ENCODE data around the gene FTSJ3.
"Not testable (repeated sequence)": the region's sequence is repeated elsewhere in the genome, so short reads cannot be mapped to it uniquely, and the experiment has no call there.

FTSJ3 gene, protein sequence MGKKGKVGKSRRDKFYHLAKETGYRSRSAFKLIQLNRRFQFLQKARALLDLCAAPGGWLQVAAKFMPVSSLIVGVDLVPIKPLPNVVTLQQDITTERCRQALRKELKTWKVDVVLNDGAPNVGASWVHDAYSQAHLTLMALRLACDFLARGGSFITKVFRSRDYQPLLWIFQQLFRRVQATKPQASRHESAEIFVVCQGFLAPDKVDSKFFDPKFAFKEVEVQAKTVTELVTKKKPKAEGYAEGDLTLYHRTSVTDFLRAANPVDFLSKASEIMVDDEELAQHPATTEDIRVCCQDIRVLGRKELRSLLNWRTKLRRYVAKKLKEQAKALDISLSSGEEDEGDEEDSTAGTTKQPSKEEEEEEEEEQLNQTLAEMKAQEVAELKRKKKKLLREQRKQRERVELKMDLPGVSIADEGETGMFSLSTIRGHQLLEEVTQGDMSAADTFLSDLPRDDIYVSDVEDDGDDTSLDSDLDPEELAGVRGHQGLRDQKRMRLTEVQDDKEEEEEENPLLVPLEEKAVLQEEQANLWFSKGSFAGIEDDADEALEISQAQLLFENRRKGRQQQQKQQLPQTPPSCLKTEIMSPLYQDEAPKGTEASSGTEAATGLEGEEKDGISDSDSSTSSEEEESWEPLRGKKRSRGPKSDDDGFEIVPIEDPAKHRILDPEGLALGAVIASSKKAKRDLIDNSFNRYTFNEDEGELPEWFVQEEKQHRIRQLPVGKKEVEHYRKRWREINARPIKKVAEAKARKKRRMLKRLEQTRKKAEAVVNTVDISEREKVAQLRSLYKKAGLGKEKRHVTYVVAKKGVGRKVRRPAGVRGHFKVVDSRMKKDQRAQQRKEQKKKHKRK

DNA sequence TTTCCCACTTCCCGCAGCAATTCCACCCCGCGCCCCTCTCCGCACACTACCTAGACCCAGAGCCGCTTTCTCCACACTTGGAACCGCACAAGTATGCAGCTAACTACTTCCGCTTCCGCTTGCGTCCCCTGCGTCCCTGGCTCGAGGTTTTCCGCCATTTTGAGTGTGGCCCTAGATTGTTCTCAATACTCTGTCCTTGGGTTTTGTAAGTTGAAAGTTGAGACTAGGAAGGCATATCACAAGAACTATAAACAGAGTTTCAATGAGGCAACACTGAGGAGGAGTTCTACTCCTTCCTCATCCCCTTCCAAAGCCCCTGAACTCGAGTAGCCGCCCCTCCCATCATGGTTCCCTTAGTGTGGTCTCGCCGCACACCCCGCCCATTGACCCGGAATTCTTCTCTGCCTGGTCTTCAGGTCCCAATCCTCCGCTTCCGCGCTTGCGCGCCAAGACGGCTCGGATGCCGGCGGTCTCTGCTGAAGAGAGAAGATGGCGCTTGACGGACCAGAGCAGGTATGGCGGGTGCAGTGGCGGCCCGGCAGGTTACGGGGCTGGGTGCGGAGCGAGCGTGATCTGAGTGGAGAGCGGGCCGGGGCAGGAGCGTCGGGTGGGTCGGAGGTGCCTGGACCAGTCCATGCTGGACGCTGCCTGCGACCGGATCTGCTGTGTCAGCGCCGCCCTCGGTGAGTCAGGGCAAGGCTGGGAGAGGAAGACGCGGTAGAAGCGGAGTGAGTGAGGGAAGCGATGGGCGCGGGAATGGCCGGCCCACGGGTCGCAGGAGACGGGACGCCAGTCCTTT, at the start of gene FTSJ3, which contains the start of gene PSMC5:
Gene FTSJ3 (minus strand): TSS at position 662 of the 799 bp plus-strand sequence. CDS start 761 bp downstream, outside the sequence.
Gene PSMC5 (plus strand): TSS at position 430 of the 799 bp plus-strand sequence. CDS start 60 bp downstream, at position 490.
- peak; percentile 92 for DNase-seq

DNA sequence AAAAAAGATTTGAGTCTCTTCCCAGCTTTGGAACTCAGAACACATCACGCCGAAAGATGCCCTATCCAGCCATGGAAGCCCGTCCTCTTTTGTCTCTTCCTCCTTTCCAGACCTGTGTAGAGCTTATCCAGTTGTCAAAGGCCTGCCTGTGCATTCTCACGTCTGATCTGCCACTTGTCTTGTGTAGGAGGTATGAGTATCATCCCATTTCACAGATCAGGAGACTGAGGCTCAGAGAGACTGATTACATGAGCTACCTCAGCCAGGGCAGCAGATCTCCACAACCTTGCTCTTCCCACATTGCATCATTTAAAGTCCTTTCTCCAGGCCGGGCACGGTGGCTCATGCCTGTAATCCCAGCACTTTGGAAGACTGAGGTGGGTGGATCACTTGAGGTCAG, 47.2 kb upstream of the FTSJ3 start:
- not testable (repeated sequence) for DNase-seq

DNA sequence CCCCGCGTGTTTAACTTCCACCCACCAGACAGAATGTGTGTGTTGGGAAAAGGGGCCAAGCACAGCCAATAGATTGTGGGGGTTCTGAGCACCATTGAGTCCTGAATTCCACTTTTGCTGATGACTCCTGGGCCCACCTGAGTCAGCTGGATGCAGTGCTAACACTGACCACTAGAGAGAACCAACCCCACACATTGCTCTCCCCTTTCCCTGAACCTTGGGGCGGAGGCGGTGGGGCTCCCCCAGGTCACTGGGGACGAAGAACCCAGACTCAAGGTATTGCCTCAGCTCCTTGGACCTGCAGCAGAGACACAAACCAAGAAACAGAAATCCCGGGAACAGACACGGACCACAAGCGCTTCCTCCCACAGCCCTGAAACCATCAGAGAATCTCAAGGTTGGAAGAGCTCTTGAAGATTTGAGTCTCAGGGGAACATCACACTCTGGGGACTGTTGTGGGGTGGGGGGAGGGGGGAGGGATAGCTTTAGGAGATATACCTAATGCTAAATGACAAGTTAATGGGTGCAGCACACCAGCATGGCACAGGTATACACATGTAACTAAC, 46.7 kb upstream of the FTSJ3 start:
- not testable (repeated sequence) for DNase-seq

DNA sequence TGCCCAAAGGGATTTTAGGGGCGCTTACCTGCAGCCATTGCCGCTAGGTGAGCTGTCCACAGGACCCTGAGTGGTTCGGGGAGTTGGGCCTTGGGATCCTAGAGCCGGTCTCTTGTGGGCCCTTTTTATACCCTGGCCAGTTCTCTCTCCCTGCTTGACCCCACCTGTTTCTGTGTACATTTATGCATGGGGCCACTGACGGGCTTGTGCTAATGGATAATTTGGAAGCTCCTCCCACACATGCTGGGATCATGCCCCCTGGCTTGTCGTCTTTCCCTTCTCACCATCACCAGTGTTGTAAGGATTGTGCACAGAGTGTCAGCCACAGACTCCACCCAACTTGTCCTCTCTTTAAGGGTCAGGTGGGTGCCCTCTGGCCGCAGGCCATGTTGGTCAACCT, 46.1 kb upstream of the FTSJ3 start, which contains the start of gene CSH2:
Gene CSH2 (minus strand): TSS at position 101 of the 400 bp plus-strand sequence. CDS start 63 bp downstream, at position 38.
- DNase-seq = not testable (repeated sequence)

DNA sequence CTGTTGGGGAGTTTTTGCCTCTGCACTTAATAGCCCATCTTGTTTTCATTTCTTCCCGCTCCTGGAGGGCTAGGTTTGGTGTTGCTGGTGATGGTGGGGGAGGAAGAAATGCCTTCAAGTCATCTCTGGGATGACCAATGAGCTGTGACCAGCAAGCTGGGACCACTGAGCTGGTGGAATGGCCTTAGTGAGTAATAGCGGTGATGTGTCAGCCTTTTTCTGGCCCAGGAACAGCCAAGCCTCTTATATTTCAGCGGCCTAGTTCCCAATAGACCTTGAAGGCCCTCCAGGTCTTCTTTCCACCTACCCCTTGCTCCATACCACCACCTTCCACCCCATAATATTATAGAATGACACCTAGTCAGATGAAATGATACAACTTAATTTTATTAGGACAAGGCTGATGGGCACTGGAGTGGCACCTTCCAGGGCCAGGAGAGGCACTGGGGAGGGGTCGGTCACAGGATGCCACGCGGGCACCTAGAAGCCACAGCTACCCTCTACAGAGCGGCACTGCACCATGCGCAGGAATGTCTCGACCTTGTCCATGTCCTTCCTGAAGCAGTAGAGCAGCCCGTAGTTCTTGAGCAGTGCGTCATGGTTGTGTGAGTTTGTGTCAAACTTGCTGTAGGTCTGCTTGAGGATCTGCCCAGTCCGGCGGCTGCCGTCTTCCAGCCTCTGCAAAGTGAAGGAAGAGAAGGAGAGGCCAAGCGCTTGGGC, 44.3 kb upstream of the FTSJ3 start:
- not testable (repeated sequence) for DNase-seq

DNA sequence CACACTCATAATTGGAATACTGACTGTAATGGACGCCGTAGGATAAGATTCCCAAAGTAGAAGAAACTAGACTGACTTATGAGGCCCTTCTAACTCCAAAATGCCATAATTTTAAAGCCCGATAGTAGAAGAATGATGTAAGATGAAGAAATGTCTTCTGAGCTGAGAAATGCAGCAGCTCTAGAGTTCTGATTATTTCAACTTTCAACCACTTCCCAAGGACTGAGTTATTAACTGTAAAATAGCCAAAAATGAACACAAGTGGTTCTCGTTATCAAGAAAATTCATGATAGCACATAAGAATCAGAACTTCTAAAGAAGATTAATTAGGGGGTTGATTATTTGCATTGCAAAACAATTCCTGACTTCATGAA, 42.8 kb upstream of the FTSJ3 start:
- DNase-seq = not testable (repeated sequence)

DNA sequence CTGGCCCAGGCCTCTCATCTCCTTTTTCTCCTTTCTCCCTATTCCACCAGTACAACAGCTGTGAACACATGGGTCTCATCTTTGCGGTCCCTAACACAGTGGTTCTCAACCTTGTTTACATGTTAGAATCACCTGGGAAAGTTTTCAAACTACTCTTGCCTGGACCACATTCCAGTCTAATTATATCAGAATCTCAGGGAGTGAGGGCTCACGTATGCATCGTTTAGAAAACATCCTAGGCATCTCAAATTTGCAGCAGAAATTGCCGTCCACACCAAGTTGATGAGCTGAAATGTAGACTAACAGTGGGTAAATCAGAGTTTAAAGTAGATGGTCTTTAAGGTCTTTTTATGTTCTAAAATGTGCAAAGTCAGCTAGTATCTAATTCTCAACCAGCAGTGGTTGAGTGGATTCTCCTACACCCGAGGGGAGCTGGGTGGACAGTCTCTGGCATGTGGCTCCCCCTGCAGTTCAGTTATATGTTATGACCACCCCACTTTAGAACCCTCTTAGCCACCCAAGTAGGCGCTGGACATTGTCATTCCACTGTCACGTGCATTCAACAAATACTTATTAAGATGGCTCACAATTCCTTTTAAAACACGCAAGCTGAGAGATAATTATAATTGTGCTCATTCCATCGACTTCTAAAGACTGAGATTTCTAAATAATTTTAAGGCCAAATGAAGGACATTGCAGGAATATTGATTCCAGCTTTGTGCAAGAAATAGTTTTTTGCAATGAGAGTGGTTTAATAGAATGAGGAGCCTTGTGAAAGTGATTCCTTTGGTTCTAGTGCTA, 42.2 kb upstream of the FTSJ3 start:
- not testable (repeated sequence) for DNase-seq

DNA sequence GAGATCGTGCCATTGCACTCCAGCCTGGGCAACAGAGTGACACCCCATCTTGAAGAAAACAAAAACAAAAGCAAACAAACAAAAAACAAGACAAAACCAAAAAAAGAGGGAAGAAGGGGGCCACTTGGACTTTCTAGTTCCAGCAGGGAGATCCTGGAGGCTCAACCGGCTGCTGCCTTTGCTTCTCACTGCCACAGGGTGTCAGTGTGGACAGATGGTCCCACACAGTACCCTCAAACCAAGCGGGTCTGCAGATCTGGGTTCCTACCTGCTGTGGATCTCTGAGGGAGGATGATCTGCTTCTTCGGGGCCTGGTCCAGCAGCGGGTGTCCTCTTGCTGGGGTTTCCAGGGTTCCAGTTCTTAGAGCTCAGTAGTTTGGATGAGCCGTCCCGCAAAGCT, 39.2 kb upstream of the FTSJ3 start:
- DNase-seq = not testable (repeated sequence)

DNA sequence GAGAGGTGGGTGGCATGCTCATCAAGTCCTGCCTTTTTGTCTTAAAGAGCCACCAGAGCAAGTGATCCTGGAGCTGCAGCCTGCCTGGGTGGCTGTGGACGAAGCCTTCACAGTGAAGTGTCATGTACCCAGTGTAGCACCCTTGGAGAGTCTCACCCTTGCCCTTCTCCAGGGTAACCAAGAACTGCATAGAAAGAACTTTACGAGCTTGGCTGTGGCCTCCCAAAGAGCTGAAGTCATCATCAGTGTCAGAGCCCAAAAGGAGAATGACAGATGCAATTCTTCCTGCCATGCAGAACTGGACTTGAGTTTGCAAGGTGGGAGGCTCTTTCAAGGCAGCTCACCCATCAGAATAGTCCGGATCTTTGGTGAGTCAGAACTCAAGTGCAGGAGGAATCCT, 31.8 kb upstream of the FTSJ3 start:
- no peak for DNase-seq

DNA sequence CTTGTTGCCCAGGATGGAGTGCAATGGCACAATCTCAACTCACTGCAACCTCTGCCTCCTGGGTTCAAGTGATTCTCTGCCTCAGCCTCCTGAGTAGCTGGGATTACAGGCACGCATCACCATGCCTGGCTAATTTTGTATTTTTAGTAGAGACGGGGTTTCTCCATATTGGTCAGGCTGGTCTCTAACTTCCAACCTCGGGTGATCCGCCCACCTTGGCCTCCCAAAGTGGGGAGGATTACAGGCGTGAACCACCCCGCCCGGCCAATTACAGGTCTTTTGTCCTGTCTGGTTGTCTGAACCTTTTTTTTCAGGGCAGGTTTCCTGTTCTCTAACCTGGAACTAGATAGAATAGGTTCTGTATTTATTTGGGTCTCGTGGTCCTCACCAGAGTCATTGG, 29.0 kb upstream of the FTSJ3 start:
- DNase-seq = not testable (repeated sequence)

DNA sequence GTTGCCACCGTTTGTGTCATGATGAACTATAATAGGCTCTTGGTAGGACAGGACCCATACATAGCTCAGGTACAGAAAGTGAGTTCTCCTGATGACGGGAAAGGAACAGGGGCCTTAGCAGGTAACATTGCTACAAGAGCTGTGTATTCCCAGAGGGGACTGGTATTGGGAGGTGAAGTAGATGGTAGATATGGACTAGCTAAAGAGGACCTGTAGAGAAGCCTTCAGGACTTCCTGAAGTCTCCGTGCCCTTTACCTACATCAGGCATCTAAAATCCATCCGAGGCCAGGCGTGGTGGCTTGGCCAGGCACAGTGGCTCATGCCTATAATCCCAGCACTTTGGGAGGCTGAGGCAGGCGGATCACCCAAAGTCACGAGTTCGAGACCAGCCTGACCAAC, 27.7 kb upstream of the FTSJ3 start:
- no peak for DNase-seq

DNA sequence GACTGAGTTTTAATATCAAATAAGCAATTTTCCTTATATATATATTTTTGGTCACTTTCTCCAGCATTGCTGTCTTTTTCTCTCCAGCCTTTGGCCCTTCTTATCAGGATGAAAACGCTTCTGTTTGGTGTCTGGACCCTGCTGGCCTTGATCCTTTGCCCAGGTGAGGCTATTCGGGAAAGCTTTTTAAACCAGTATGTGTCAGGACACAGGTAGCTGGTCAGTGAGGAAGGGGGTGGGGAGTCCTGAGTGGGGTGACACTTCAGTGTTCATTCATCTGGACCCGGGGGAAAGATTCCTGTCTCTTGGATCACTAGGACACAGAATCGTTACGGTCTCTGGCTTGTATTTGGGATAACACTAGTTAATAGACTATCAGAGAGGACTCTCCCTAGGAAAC, 27.2 kb upstream of the FTSJ3 start:
- no peak for DNase-seq

DNA sequence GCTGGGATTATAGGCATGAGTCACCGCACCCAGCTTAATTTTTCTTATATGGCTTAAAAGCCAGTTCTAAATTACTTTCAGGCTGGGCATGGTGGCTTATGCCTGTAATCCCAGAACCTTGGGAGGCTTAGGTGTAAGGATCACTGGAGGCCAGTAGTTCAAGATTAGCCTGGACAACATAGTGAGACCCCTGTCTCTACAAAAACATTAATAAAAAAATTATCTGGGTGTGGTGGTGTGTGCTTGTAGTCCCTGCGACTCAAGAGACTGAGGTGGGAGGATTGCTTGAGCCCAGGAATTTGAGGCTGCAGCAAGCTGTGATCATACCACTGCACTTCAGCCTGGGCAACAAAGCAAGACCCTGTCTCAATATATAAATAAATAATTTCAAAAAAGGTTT, 25.8 kb upstream of the FTSJ3 start:
- no peak for DNase-seq

DNA sequence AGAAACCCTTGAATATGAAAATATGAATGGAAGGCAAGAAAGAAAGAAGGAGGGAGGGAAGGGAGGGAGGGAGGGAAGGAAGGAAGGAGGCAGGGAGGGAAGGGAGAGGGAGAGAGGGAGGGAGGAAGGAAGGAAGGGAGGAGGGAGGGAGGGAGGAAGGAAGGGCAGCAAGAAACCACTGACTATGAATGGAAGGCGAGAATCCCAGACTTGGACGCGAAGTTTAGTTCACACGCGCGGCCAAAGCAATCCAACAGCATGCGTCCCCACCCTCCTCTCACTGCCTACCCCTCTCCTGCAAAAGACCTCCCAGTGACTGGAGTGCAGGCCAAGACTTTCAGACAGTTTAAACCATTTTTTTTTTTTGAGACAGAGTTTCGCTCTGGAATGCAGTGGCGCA, 22.9 kb upstream of the FTSJ3 start:
- DNase-seq = no peak

DNA sequence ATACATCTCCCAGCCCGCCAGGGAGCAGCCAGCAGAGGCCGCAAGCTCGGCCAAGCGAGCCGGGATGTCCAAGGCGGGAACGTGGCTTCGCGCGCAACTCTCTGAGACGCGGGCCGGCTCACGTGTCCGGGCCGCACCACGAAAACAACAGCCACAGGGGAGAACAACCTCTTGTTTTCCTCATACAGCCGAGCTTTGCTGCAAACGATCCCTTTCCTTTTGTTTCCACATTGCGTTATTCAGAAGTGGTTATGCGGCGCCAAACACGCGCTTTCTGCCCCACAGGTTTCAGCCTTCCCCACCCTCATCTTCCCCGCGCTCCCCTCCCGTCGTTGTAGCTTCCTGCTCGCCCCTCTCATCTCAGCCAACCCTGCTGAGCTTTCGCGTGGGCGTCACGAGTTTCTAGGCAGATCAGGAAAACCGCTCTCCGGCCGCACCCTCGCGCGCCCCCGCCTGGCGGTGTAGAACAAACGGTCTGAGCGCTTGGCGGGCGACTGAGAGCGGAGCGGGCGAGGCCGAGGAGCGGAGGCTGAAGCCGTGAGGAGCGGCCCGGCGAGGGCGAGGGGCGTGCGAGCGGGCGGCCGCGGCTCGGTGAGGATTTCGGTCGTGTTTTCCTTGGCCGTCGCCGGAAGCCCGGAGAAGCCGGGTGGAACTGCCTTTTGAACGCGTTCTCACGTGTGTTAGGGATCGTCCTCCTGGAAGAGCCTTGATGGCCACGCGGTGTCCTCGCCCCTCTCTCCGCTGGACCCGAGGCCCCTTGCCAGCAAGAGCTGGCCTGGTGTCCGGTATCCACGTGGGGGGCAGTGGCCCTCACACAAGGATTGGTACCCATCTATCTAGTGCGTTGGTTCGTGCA, 21.6 kb upstream of the FTSJ3 start:
- no peak for DNase-seq

DNA sequence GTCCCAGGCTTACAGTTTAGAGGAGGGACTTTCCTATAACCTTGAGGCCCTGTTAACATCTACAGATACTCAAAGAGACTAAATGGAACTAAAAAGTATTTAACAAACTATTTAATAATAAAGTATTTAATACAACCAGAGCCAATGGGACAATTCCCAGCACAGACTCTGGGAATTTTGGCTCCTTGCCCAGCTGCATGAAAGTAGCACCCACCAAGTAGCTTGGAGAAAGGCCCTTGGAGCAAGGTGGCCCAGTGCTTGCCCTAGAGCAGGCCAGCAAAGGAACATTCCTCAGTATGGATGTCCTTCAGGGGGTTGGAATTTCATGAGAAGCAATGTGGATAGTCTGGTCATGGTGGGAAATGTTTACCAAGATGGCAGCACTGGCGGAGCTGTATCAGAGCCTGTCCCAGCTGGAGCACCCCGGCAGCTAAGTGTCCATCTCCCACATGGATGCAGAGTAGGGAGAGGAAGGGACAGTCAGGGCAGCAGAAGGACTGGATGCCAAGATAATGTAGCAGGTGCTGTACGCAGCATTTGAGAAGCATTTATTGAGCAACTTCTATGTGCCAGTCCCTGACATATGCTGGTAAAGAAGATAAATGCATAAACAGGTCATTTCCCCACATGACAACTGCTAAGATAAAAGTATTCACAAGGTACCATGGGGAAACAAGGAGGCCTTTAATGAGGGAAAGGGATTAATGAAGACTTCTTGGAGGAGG, 20.2 kb upstream of the FTSJ3 start:
- no peak for DNase-seq

DNA sequence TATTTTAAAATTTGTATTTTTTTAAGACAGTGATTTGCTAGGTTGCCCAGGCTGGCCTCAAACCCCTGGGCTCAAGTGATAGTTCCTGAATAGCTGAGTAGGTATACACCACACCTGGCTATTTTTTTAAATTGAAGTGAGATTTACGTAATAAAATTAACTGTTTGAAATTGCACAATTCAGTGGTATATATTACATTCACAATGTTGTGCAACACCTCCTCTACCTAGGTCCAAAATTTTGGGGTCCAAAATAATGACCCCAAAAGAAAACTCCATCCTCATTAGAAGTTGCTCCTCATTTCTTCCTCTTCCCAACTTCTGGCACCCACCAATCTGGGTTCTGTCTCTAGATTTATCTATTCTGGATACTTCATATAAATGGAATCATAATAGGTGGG, 18.0 kb upstream of the FTSJ3 start:
- no peak for DNase-seq

DNA sequence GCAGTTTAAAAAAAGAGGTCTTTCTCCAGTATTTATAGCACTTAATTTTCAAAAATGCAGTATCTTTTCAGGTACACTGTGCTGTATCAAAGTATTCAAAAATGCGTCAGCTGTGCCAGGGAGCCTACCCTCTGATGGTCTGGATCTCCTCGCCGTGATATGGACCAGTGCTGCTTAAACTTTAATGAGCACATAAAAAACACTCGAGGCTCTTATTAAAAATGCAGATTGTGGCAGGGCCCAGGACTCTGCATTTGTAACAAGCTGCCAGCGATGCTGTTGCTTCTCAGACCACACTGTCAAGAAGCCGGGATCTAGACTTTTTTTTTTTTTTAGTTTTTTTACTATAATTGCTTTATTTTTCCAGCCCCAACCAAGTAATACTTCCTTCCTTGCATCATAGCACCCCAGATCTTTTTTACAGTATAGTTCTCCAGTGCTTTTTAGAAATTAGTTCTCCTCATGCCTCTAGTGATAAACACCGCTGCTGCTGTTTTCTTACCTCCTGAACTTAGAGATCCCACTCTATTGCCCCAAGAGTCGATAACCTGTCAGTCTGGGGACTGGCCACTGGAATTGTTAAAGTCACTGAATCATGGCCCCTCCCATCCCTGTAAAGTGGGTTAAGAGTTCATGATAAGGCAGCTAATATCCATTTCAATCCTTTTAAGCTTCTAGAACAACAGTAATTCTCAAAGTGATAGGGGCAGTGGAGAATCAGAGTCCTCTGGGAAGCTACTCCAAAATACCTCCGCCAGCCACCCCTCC, 16.6 kb upstream of the FTSJ3 start:
- DNase-seq = no peak
